Smooth muscle cell of the brain vasculature (primary cell): Measurements from ENCODE around the gene C6orf15.
"Not testable (repeated sequence)": the region's sequence is repeated elsewhere in the genome, so short reads cannot be mapped to it uniquely, and the experiment has no call there.

ENCODE experiments used
- DNase-seq: peaks from one replicate; pipeline ENCODE4 v3.0.0-alpha.2; 2012; ENCODE audit warnings: low read depth, low spot score

C6orf15 gene

DNA sequence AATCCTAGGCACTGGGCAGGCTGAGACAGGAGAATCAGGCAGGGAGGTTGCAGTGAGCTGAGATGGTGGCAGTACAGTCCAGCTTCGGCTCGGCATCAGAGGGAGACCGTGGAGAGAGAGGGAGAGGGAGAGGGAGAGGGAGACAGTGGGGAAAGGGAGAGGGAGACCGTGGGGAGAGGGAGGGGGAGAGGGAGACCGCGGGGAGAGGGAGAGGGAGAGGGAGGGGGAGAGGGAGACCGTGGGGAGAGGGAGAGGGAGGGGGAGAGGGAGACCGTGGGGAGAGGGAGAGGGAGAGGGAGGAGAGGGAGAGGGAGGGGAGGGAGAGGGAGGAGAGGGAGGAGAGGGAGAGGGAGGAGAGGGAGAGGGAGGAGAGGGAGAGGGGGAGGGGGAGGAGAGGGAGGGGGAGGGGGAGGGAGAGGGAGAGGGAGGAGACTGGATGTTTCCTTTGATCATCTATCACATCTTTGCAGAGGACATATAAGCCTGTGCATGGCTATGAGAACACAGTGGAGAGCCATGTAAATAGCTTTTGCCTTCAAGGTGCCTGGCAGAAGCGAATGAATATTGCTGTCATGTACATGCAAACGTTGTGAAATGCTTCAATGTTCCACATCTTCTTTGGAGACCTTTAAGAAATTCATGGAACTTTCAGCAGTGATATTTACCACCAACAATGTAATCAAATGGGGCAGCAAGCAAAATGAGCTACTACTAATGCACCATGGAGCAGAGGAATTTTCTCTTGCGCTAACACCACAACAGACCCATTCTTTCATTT lies 44.3 kb downstream of the C6orf15 start:
- DNase-seq = not testable (repeated sequence)

- not testable (repeated sequence) for DNase-seq
Observed at GRCh38 chr6:31067028-31067427, 45.3 kb downstream of the C6orf15 start.

- no peak for DNase-seq
Observed at GRCh38 chr6:31065556-31065955, 46.8 kb downstream of the C6orf15 start.

DNA sequence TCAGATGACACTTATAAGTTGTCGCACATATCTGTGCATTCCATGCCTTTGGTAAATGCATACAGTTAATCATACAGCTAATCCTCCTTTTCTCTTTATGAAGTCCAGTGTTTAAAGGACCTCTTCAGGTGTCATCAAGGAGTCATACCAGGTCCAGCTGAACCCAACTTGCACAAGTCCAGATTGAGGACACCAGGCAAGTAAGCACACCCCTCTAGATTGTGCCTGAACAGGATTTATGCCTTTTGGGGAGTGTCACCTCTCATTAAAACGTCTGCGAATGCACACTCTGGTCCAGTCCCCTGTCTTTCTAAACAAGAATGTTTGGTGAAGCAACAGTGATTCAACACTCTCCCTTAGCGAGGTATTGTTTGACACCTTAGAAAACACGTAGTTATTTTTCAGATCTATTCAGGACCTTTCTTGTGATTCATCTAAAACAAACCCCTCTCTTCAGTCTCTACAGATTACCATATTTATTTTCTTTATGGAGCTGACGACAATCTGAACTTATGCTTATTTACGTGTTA lies 48.4 kb downstream of the C6orf15 start:
- no peak for DNase-seq
